Motor neuron (in vitro differentiated cells): Measurements from ENCODE around the gene KCNH1. TPM values are rescaled to one million over a fixed set of nuclear protein-coding genes. Genes with fewer than 3 reads are reported as not detected.
"Not testable (repeated sequence)": the region's sequence is repeated elsewhere in the genome, so short reads cannot be mapped to it uniquely, and the experiment has no call there.

ENCODE experiments used
- ATAC-seq, 8 experiments: fragments of 200-7000 bp; cut with Tn5 transposase; replicated peaks in 6 of 8; 2 replicates each; pipeline ENCODE4 v1.8.0; 2021; ENCODE audit warnings: mild to moderate bottlenecking in 8 of 8, moderate library complexity in 8 of 8
- H3K27ac ChIP-seq, 2 donors: fragments of 250-450 bp; sonication (Bioruptor Pico); 2 replicates each; pipeline ENCODE4 v1.9.0; 2021; ENCODE audit warnings: antibody characterized with exemption in 2 of 2, mild to moderate bottlenecking in 2 of 2, moderate library complexity in 1 of 2
- H3K4me1 ChIP-seq, 2 donors: fragments of 250-450 bp; sonication (Bioruptor Pico); replicated peaks in 1 of 2; 2 replicates each; pipeline ENCODE4 v1.6.1; 2021; ENCODE audit warnings: antibody characterized with exemption in 2 of 2, mild to moderate bottlenecking in 2 of 2, moderate library complexity in 1 of 2
- H3K4me3 ChIP-seq, 5 donors: fragments of 250-450 bp; sonication (Bioruptor Pico); 2 replicates each; pipeline ENCODE4 v1.9.0; 2021; ENCODE audit warnings: antibody characterized with exemption in 5 of 5, mild to moderate bottlenecking in 5 of 5, moderate library complexity in 4 of 5
- WGBS, 10 experiments: fragments of 450-650 bp; shearing (Covaris generic); methylation state at CpG; one replicate each; pipeline ENCODE4 v1.0.0; 2022; 5-methylcytosine and 5-hydroxymethylcytosine counted together
- in situ Hi-C, 9 experiments: fragments of 400-800 bp; cut with MboI; loops; one replicate each; pipeline ENCODE4 v1.15.0; 2021; ENCODE audit warnings: low sequenced_read_pairs in 9 of 9, low pct_unique_long_range_greater_than_20kb in 2 of 9; ENCODE audit not compliant: unreplicated experiment in 9 of 9
- total RNA-seq, 8 experiments: library from RNA; unstranded; fragments of 300-600 nt; gene quantifications; 2 replicates each; pipeline versions ENCODE4 v1.2.3 to v1.2.4, GENCODE V29; 2022

KCNH1 gene
- total RNA-seq, 8 experiments from 2014 or later, result 1.2 to 22.5 (median 6.2) TPM

- not testable (repeated sequence) for ATAC-seq
- WGBS, 10 experiments, result 57 to 100% (median 90%) methylated on average over 1 to 4 of the region's 4 CpGs; no CpG with 5 or more reads in 3 of the 10 experiments
Observed at GRCh38 chr1:210661520-210661919, 472.4 kb downstream of the KCNH1 start.

GRCh38 chr1:210657806-210658205, 476.1 kb downstream of the KCNH1 start:
- no peak for ATAC-seq
- Histone ChIP-seq H3K4me1 (peaks cover 0 to 2% of the 10 kb centered on the region in 2 donors), H3K4me3 (no peak overlapping the region), H3K27ac (no peak overlapping the region)
- in situ Hi-C loops, result no loop called here
- WGBS, 10 experiments, result 50 to 100% (median 85%) methylated on average over 1 to 6 of the region's 6 CpGs; no CpG with 5 or more reads in 2 of the 10 experiments

More at GRCh38 chr1:210661520-210661919, 472.4 kb downstream of the KCNH1 start:
- H3K4me3 ChIP-seq, H3K4me1 ChIP-seq, H3K27ac ChIP-seq, in situ Hi-C loops: not testable (repeated sequence)

- no peaks in the 10 kb centered on the region for H3K4me1 ChIP-seq
- 66 to 100% (median 85%) methylated on average over 2 to 7 of the region's 7 CpGs; no CpG with 5 or more reads in 4 of the 10 experiments for WGBS, 10 experiments
- ATAC-seq, result no peak
- no peak overlapping the region for H3K4me3 ChIP-seq
- H3K27ac ChIP-seq, result no peak overlapping the region
- in situ Hi-C loops, result no loop called here
Observed at GRCh38 chr1:210655511-210655910, 478.4 kb downstream of the KCNH1 start.

GRCh38 chr1:210654176-210654981, 479.6 kb downstream of the KCNH1 start:
- peaks cover 0 to 8% of the 10 kb centered on the region in 2 donors for H3K4me1 ChIP-seq
- WGBS, 10 experiments, result 50 to 82% (median 72%) methylated on average over 1 to 7 of the region's 7 CpGs
- H3K4me3 ChIP-seq, result no peak overlapping the region
- in situ Hi-C loops, result no loop called here
- H3K27ac ChIP-seq, result no peak overlapping the region
- peak in 6 of 8 experiments; percentile 28 to 88 (median 54) for ATAC-seq

- no peak overlapping the region for H3K27ac ChIP-seq
- no peak overlapping the region for H3K4me3 ChIP-seq
- in situ Hi-C loops, result no loop called here
- ATAC-seq, result peak in 2 of 8 experiments; percentile 3 to 40
- 39 to 63% (median 49%) methylated on average over 3 to 6 of the region's 6 CpGs for WGBS, 10 experiments
- H3K4me1 ChIP-seq, result peaks cover 0 to 14% of the 10 kb centered on the region in 2 donors
Observed at GRCh38 chr1:210653771-210654170, 480.2 kb downstream of the KCNH1 start.

- 36 to 100% (median 69%) methylated on average over 2 to 6 of the region's 7 CpGs; no CpG with 5 or more reads in 2 of the 10 experiments for WGBS, 10 experiments
- no peak overlapping the region for H3K27ac ChIP-seq
- ATAC-seq, result no peak
- in situ Hi-C loops, result no loop called here
- H3K4me1 ChIP-seq, result peaks cover 13 to 28% of the 10 kb centered on the region in 2 donors
- no peak overlapping the region for H3K4me3 ChIP-seq
Observed at GRCh38 chr1:210652329-210652954, 481.5 kb downstream of the KCNH1 start.

GRCh38 chr1:210650403-210650802, 483.5 kb downstream of the KCNH1 start:
- H3K27ac ChIP-seq, result no peak overlapping the region
- WGBS, 10 experiments, result 63 to 86% (median 78%) methylated on average over 1 to 2 of the region's 2 CpGs; no CpG with 5 or more reads in 2 of the 10 experiments
- peaks cover 16 to 34% of the 10 kb centered on the region in 2 donors for H3K4me1 ChIP-seq
- no peak for ATAC-seq
- no peak overlapping the region for H3K4me3 ChIP-seq
- in situ Hi-C loops, result no loop called here

- WGBS, 10 experiments, result 0 to 100% (median 42%) methylated on average over 1 to 2 of the region's 2 CpGs; no CpG with 5 or more reads in 1 of the 10 experiments
- in situ Hi-C loops, result no loop called here
- peaks cover 16 to 34% of the 10 kb centered on the region in 2 donors for H3K4me1 ChIP-seq
- H3K4me3 ChIP-seq, result no peak overlapping the region
- H3K27ac ChIP-seq, result no peak overlapping the region
- peak; percentile 24 to 87 (median 65) for ATAC-seq
Observed at GRCh38 chr1:210648588-210649269, 485.2 kb downstream of the KCNH1 start.

- 0 to 86% (median 74%) methylated on average over 1 to 6 of the region's 6 CpGs; no CpG with 5 or more reads in 5 of the 10 experiments for WGBS, 10 experiments
- Histone ChIP-seq H3K4me1 (peaks cover 16 to 34% of the 10 kb centered on the region in 2 donors), H3K27ac (peak overlapping the region in 1 of 2 donors; percentile 77), H3K4me3 (no peak overlapping the region)
- in situ Hi-C loops, result no loop called here
- peak; percentile 25 to 84 (median 78) for ATAC-seq
Observed at GRCh38 chr1:210647406-210648333, 486.3 kb downstream of the KCNH1 start.

GRCh38 chr1:210646258-210646616, 487.7 kb downstream of the KCNH1 start:
- Histone ChIP-seq H3K4me3 (no peak overlapping the region), H3K27ac (no peak overlapping the region), H3K4me1 (peaks cover 16 to 34% of the 10 kb centered on the region in 2 donors)
- ATAC-seq, result no peak
- WGBS, 10 experiments, result 80 to 100% (median 88%) methylated on average over 1 to 2 of the region's 2 CpGs; no CpG with 5 or more reads in 1 of the 10 experiments
- in situ Hi-C loops, result no loop called here

GRCh38 chr1:210645582-210646257, 488.2 kb downstream of the KCNH1 start:
- H3K4me1 ChIP-seq, result peaks cover 16 to 34% of the 10 kb centered on the region in 2 donors
- 56 to 85% (median 67%) methylated on average over 3 to 7 of the region's 7 CpGs for WGBS, 10 experiments
- H3K4me3 ChIP-seq, result no peak overlapping the region
- in situ Hi-C loops, result no loop called here
- no peak overlapping the region for H3K27ac ChIP-seq
- ATAC-seq, result no peak

- 0 to 87% (median 69%) methylated on average over 1 to 5 of the region's 5 CpGs for WGBS, 10 experiments
- H3K4me3 ChIP-seq, result no peak overlapping the region
- H3K4me1 ChIP-seq, result no peaks in the 10 kb centered on the region
- H3K27ac ChIP-seq, result no peak overlapping the region
- in situ Hi-C loops, result no loop called here
- ATAC-seq, result peak in 3 of 8 experiments; percentile 84 to 96 (median 95)
Observed at GRCh38 chr1:210641582-210641981, 492.4 kb downstream of the KCNH1 start.
